D721Med (cell line): ENCODE results near the gene ANO3.
A peak's percentile ranks its signal among the peaks of the same experiment; 100 is the strongest.

ENCODE experiments used
- DNase-seq: peaks from one replicate; pipeline ENCODE4 v3.0.0; 2011; ENCODE audit warnings: low spot score; ENCODE audit not compliant: insufficient read length
- FAIRE-seq: peaks from 2 replicates; lab custom pipeline; 2011; peaks lifted over from hg19 to GRCh38; lab: Jason Lieb, UNC
- TF ChIP-seq, protein P1 (sequence below): IDR thresholded peaks from 2 replicates; pipeline ENCODE4 v1.5.1; 2012; ENCODE audit warnings: mild to moderate bottlenecking, control low read depth; ENCODE audit not compliant: insufficient read depth; ENCODE audit errors: missing control alignments

The ANO3 gene

DNA sequence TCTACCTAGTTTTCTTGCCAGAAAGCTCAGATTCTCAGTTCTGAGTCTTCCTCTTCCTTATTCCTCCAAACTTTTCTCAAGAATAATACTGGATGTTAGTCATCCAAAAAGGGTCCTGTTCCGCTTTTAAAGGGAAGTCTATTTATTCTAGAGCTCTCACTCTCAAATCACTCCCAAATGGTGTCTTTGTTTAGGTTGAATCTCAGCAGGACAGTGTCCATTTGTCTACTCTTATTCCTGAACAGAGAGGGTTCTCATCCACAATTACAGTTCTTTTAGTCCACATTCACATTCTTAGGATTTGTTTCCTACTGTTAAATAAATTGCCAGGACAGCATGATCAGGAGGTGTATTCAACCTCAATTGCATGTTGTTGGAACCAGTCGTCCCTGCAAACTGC lies 178.8 kb downstream of the ANO3 start:
- no peak for DNase-seq
- TF ChIP-seq, protein P1, sequence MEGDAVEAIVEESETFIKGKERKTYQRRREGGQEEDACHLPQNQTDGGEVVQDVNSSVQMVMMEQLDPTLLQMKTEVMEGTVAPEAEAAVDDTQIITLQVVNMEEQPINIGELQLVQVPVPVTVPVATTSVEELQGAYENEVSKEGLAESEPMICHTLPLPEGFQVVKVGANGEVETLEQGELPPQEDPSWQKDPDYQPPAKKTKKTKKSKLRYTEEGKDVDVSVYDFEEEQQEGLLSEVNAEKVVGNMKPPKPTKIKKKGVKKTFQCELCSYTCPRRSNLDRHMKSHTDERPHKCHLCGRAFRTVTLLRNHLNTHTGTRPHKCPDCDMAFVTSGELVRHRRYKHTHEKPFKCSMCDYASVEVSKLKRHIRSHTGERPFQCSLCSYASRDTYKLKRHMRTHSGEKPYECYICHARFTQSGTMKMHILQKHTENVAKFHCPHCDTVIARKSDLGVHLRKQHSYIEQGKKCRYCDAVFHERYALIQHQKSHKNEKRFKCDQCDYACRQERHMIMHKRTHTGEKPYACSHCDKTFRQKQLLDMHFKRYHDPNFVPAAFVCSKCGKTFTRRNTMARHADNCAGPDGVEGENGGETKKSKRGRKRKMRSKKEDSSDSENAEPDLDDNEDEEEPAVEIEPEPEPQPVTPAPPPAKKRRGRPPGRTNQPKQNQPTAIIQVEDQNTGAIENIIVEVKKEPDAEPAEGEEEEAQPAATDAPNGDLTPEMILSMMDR: no peak
- no peak for FAIRE-seq

DNA sequence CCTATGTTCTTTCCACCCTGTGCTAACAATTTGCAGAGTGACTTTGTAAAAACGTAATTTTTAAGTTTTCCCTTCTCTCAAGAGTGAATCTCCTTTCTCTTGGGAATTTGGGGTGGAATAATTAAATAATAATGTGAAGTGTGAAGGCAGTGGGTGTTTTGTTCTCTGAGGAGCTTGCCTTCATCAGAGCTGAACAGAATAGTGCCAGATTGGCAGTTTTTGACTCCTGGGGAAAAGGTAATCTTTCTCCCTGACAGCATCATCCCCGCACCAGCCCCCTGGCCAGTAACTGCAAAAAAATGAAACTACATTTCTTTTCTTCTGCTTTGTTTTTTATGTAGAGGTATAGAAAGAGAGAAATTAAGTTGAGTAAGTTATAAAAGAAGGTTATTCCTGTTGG lies 180.3 kb downstream of the ANO3 start:
- TF ChIP-seq, protein P1: no peak
- DNase-seq (no peak), FAIRE-seq (no peak)

DNA sequence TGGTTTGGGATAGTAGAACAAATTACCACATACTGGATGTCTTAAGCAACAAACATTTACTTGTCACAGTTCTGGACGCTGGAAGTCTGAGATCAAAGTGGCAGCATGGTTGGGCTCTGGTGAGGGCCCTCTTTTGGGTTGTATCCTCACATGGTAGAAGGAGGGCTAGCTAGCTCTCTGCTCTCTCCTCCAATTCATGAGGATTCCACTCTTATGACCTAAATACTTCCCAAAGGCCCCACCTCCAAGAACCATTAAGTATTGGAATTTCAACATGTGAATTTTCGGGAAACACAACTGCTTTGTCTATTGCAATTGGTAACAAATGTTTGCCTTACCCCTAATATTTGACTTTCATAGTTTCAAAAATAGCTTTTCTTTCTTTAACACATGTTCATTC lies 187.5 kb downstream of the ANO3 start:
- TF ChIP-seq, protein P1: no peak
- no peak for FAIRE-seq
- no peak for DNase-seq

DNA sequence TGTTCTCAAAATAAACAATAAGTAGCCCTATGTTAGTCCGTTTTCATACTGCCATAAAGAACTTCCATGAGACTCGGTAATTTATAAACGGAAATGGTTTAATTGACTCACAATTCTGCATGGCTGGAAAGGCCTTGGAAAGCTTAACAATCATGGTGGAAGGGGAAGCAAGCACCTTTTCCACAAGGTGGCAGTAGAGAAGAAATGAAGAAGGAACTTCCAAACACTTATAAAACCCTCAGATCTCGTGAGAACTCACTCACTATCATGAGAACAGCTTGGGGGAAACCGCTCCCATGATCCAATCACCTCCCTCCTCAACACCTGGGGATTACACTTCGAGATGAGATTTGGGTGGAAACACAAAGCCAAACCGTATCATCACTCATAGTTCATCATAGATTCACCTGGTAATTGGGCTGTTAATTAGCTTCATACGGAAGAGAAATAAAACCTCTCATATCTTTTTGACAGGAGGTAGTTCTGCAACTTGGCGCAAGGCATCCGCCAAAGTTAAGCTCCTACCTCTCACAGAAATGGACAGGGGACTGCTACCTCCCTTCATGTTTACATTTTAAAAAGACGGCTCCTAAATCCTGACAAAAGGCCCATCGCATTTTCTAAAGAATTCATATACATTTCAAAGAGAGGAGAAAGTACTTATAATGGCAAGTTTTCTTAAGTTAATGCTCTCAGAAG lies 191.1 kb downstream of the ANO3 start:
- TF ChIP-seq, protein P1: peak; percentile 6
- no peak for DNase-seq
- no peak for FAIRE-seq

DNA sequence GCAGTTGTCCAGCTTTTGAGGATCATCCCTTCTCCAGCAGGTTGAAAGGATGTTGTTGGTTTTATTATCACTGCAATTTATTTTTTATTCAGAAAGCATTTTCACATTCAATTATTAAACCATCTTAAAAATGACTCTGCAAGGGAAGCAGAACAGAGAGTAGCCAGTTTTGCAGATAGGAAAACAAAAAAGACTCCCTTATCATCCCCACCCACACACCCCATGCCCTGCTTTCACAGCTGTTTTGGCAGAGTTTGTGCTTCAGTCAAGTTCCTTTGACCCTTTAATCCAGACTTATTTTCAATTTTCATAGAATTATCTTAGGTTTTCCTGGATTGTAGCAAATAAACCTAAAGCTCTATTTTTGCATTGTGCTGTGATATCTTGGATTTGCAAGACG lies 195.8 kb downstream of the ANO3 start:
- TF ChIP-seq, protein P1: no peak
- FAIRE-seq: no peak
- no peak for DNase-seq

DNA sequence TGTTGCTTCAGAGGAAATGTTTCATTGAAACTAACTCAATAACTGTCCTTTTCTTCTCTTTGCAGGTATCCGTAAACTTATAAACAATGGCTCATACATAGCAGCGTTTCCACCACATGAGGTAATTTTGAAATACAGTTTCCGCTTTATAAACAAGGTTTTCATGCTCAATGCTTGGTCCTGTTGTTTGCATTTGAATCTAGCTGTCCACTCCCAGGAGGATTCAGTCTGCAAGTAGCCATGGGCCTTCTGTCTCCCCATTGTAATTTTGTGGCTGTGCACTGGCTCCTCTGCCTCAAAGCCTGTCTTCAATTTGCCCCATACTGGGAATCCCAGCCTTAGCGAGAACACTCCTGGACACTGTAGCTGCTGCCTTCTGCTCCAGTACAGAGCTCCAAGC lies 205.4 kb downstream of the ANO3 start:
- DNase-seq (no peak), FAIRE-seq (no peak)
- TF ChIP-seq, protein P1: no peak

DNA sequence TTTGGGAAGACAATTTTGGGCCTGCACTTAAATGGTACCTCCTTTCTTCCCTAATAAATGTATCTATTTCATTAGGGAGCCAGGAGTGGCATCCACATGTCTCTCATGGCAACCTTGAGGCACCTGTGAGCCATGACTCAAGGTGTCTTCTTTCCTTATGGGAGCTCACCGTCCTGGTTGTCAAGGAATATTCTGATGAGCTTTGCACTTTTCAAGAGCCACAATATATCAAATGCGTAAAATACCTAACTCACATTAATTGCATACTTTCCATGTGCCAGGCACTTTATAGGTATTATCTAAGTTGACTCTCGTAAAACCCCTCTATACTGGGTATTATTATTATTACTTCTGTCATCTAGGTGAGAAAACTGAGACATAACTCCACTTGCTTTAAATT lies 207.6 kb downstream of the ANO3 start:
- TF ChIP-seq, protein P1: no peak
- no peak for FAIRE-seq
- DNase-seq: no peak
